K562 (cell line): ENCODE results near the gene EIF5A2. TPM values are rescaled to one million over a fixed set of nuclear protein-coding genes. Genes with fewer than 3 reads are reported as not detected.

Experiments
- ATAC-seq: fragments of 200-7000 bp; cut with Tn5 transposase; 3 replicates; pipeline ENCODE4 v1.9.1; 2020; ENCODE audit warnings: moderate library complexity
- BruUV-seq: library from RNA; stranded (reverse); fragments of 400-500 nt; replicated peaks from 2 replicates; lab custom pipeline; 2021; lab: Mats Ljungman, UMichigan
- CTCF ChIA-PET: fragments of 300-600 bp; formaldehyde crosslinking; extraction: SDS; loops from one replicate; lab custom pipeline; 2021; ENCODE audit warnings: low intra/inter-chr PET ratio; lab: Yijun Ruan, JAX
- POLR2A ChIA-PET: fragments of 300-600, 350-650 bp; sonication (Branson Sonifier 250); formaldehyde crosslinking; extraction: SDS; loops from one replicate; lab custom pipeline; 2021; ENCODE audit warnings: antibody characterized with exemption, inconsistent platforms; lab: Yijun Ruan, JAX
- DNase-seq, 4 experiments: peaks; one replicate each; pipeline versions ENCODE4 v3.0.0 to v3.0.0-alpha.2; 2011 to 2018; ENCODE audit warnings: low spot score in 3 of 4, mixed read lengths in 3 of 4; ENCODE audit errors: extremely low read depth in 1 of 4
- FAIRE-seq: peaks from 2 replicates; lab custom pipeline; 2011; peaks lifted over from hg19 to GRCh38; lab: Jason Lieb, UNC
- H2AFZ ChIP-seq: 2 replicates; pipeline ENCODE4 v1.6.0; 2011; ENCODE audit warnings: low read depth, low read length, control low read depth, inconsistent platforms
- H3K27ac ChIP-seq: fragments of 200-600 bp; 3 replicates; pipeline ENCODE4 v1.8.0; 2011; ENCODE audit warnings: low read depth, mild to moderate bottlenecking, control low read depth, inconsistent platforms, low read length, moderate library complexity, mixed read lengths; ENCODE audit errors: extremely low read depth
- H3K27me3 ChIP-seq, 2 experiments: fragments of 300-600 bp in 1 of 2; 2 replicates in 1 of 2; 3 replicates in 1 of 2; pipeline versions ENCODE4 v1.6.0 to v1.8.0; 2011; ENCODE audit warnings: inconsistent platforms in 2 of 2, low read length in 2 of 2, mild to moderate bottlenecking in 1 of 2, mixed read lengths in 1 of 2, moderate library complexity in 1 of 2; ENCODE audit not compliant: control insufficient read depth in 2 of 2, insufficient read depth in 2 of 2
- H3K36me3 ChIP-seq: fragments of 300-600 bp; 3 replicates; pipeline ENCODE4 v1.8.0; 2011; ENCODE audit warnings: mild to moderate bottlenecking, low read length, inconsistent platforms; ENCODE audit not compliant: control insufficient read depth, insufficient read depth
- H3K4me1 ChIP-seq, 2 experiments: fragments of 200-600 bp in 1 of 2; replicated peaks in 1 of 2; 2 replicates in 1 of 2; 3 replicates in 1 of 2; pipeline versions ENCODE4 v1.5.1 to v1.8.0; 2011; ENCODE audit warnings: inconsistent platforms in 2 of 2, low read length in 2 of 2, mild to moderate bottlenecking in 1 of 2, mixed read lengths in 1 of 2, moderate library complexity in 1 of 2; ENCODE audit not compliant: control insufficient read depth in 2 of 2, insufficient read depth in 2 of 2
- H3K4me2 ChIP-seq: 2 replicates; pipeline ENCODE4 v1.6.1; 2011; ENCODE audit warnings: low read length, control low read depth, inconsistent platforms, mixed read lengths; ENCODE audit not compliant: insufficient read depth
- H3K4me3 ChIP-seq: fragments of 200-600 bp; sonication (generic), shearing (Covaris generic); 2 replicates; pipeline ENCODE4 v1.5.1; 2016; ENCODE audit warnings: control low read depth, inconsistent platforms
- H3K79me2 ChIP-seq: fragments of 200-600 bp; 3 replicates; pipeline ENCODE4 v1.8.0; 2011; ENCODE audit warnings: low read length, inconsistent platforms; ENCODE audit not compliant: control insufficient read depth, insufficient read depth
- H3K9ac ChIP-seq, 2 experiments: 2 replicates each; pipeline versions ENCODE4 v1.6.0 to v1.6.1; 2011; ENCODE audit warnings: low read depth in 2 of 2, low read length in 2 of 2, control low read depth in 1 of 2, inconsistent platforms in 1 of 2, mild to moderate bottlenecking in 1 of 2, mixed read lengths in 1 of 2; ENCODE audit not compliant: insufficient read depth in 1 of 2
- H3K9me1 ChIP-seq: one replicate; pipeline ENCODE4 v1.6.0; 2011; ENCODE audit warnings: inconsistent platforms, mild to moderate bottlenecking, low read length, moderate library complexity; ENCODE audit not compliant: control insufficient read depth, insufficient read depth
- H3K9me3 ChIP-seq: replicated peaks from 2 replicates; pipeline ENCODE4 v1.5.1; 2011; ENCODE audit warnings: low read depth, low read length, inconsistent platforms; ENCODE audit not compliant: control insufficient read depth, insufficient read depth
- H4K20me1 ChIP-seq: replicated peaks from 2 replicates; pipeline ENCODE4 v1.6.1; 2011; ENCODE audit warnings: low read length, inconsistent platforms, mixed read lengths; ENCODE audit not compliant: control insufficient read depth, insufficient read depth
- CEBPB ChIP-seq: fragments of 450-650 bp; IDR thresholded peaks from 2 replicates; pipeline ENCODE4 v1.6.1; 2016; ENCODE audit warnings: missing genetic modification characterization, missing compliant biosample characterization
- CEBPG ChIP-seq, 3 experiments: fragments of 200-800 bp in 1 of 3; sonication (Bioruptor generic) in 1 of 3; sonication (generic) in 1 of 3; formaldehyde crosslinking in 1 of 3; IDR thresholded peaks in 2 of 3; conservative IDR thresholded peaks in 1 of 3; 2 replicates each; pipeline versions ENCODE4 v1.6.1 to v1.8.0; 2016 to 2022; ENCODE audit warnings: missing compliant biosample characterization in 2 of 3, missing genetic modification characterization in 2 of 3, mild to moderate bottlenecking in 1 of 3, missing genetic modification reagents in 1 of 3
- WGBS: fragments of 100-300 bp; shearing (Covaris generic); methylation state at CpG from one replicate; pipeline ENCODE4 v1.1.6; 2016; ENCODE audit warnings: low coverage, mixed read lengths; ENCODE audit not compliant: insufficient coverage; ENCODE audit errors: missing lambda C conversion rate; 5-methylcytosine and 5-hydroxymethylcytosine counted together
- in situ Hi-C: fragments of 300-500 bp; cut with MboI; formaldehyde crosslinking; loops from 4 replicates; pipeline ENCODE4 v1.15.0; 2018; ENCODE audit warnings: inconsistent platforms, mixed read lengths
- intact Hi-C: fragments of 100-400 bp; cut with micrococcal nuclease; formaldehyde crosslinking; loops from 2 replicates; pipeline ENCODE4 v1.14.2; 2022
- polyA plus RNA-seq, 8 experiments: library from polyadenylated mRNA; depleted of rRNA in 4 of 8; stranded (reverse) in 5 of 8; unstranded in 3 of 8; fragments of >200 nt; fragmentation: Nextera tagmentation in 2 of 8; fragmentation: Illumina TruSeq in 1 of 8; extraction: Ambion mirVana in 2 of 8; extraction: Trizol in 1 of 8; gene quantifications; 2 replicates each; pipeline versions ENCODE4 v1.2.1 to v1.2.3, GENCODE V29; 2011 to 2014; ENCODE audit warnings: inconsistent platforms in 1 of 8, missing spikeins in 1 of 8
- total RNA-seq, 7 experiments: library from RNA; depleted of rRNA in 6 of 7; stranded (reverse); fragments of >200 nt in 6 of 7; fragmentation: Illumina TruSeq in 2 of 7; extraction: Trizol in 2 of 7; gene quantifications; 2 replicates each; pipeline versions ENCODE4 v1.2.1 to v1.2.3, GENCODE V29; 2011 to 2021; ENCODE audit warnings: low replicate concordance in 1 of 7
- TF ChIP-seq, protein P1 (sequence below): IDR thresholded peaks from 2 replicates; pipeline ENCODE4 v1.6.1; 2012; ENCODE audit warnings: low read depth, low read length, improper control_type of control experiment, borderline replicate concordance

The EIF5A2 gene
- total and polyA plus RNA-seq, 9 of the 15 experiments (the other 6 are each of a cell fraction or from before 2014, with no cell fraction given): 3.9 to 18.3 (median 15.9) TPM

DNA sequence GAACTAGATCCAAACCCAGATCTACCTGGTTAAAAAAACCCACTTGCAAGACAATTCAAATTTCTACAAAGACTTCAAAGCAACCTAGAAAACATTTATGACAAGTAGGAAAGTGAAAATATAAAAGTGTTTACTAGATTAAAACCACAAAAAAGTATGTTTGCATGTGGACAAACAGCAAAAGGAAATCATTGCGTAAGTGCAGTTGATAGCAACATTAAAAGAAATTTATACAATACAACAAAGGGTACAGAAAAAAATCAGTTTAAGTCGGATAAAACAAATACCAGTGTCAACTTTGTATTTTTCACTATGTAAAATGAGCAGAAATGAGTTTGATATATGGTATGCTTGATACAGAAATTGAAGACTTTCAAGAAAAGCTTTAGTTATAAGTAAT lies 2.6 kb downstream of the EIF5A2 start:
- peaks cover 11% of the 10 kb centered on the region for H3K9me3 ChIP-seq
- peaks cover 3% of the 10 kb centered on the region for H3K9me1 ChIP-seq
- no peak overlapping the region for H3K9ac ChIP-seq
- DNase-seq (no peak), FAIRE-seq (no peak)
- CTCF ChIA-PET: no interaction called here
- peaks cover 5 to 17% of the 10 kb centered on the region in 2 experiments; a peak in 3 of 5 replicates for H3K4me1 ChIP-seq
- peaks cover 20% of the 10 kb centered on the region for H3K79me2 ChIP-seq
- no peak overlapping the region for H2AFZ ChIP-seq
- no peak overlapping the region for H3K27ac ChIP-seq
- no TSS peak for BruUV-seq
- no peaks in the 10 kb centered on the region for H4K20me1 ChIP-seq
- TF ChIP-seq CEBPG (CRISPR knock-in tag; IDR thresholded peaks at IDR 0.05) (no peak), CEBPG (tag; conservative IDR thresholded peaks at IDR 0.05 in 1 of 2, IDR thresholded peaks at IDR 0.05 in 1 of 2) (peak in 1 of 2 experiments; percentile 69; a peak in 2 of 4 replicates), CEBPB (tag) (peak; percentile 75)
- TF ChIP-seq, protein P1, sequence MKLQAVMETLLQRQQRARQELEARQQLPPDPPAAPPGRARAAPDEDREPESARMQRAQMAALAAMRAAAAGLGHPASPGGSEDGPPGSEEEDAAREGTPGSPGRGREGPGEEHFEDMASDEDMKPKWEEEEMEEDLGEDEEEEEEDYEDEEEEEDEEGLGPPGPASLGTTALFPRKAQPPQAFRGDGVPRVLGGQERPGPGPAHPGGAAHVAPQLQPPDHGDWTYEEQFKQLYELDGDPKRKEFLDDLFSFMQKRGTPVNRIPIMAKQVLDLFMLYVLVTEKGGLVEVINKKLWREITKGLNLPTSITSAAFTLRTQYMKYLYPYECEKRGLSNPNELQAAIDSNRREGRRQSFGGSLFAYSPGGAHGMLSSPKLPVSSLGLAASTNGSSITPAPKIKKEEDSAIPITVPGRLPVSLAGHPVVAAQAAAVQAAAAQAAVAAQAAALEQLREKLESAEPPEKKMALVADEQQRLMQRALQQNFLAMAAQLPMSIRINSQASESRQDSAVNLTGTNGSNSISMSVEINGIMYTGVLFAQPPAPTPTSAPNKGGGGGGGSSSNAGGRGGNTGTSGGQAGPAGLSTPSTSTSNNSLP: no peak
- TF ChIP-seq, all 486 proteins: peak for 2
- intact Hi-C loops: no loop called here
- Histone ChIP-seq H3K36me3 (peaks cover 12% of the 10 kb centered on the region; the same call in 1 of the 3 replicates), H3K4me2 (no peak overlapping the region), H3K4me3 (no peak overlapping the region), H3K27me3 (no peaks in the 10 kb centered on the region)
- POLR2A ChIA-PET: no interaction called here
- no peak for ATAC-seq
- in situ Hi-C loops: no loop called here
- WGBS: 79% methylated on average over 2 of the region's 2 CpGs
